MCF 10A (cell line): ENCODE data around the gene AIPL1. TPM values are rescaled to one million over a fixed set of nuclear protein-coding genes. Genes with fewer than 3 reads are reported as not detected.

ENCODE experiments used
- BruUV-seq: library from RNA; stranded (reverse); fragments of 400-500 nt; replicated peaks from 2 replicates; lab custom pipeline; 2021; lab: Mats Ljungman, UMichigan
- CTCF ChIA-PET: fragments of 300-600 bp; sonication (Branson Sonifier 250); formaldehyde crosslinking; extraction: SDS; loops from one replicate; lab custom pipeline; 2021; ENCODE audit warnings: antibody characterized with exemption, inconsistent platforms; lab: Yijun Ruan, JAX
- POLR2A ChIA-PET: fragments of 300-600, 350-650 bp; sonication (Branson Sonifier 250); formaldehyde crosslinking; extraction: SDS; loops from one replicate; lab custom pipeline; 2020; ENCODE audit warnings: antibody characterized with exemption, inconsistent platforms; lab: Yijun Ruan, JAX
- DNase-seq: peaks from one replicate; pipeline ENCODE4 v3.0.0-alpha.2; 2018; ENCODE audit not compliant: unreplicated experiment
- H3K27ac Mint-ChIP-seq: one replicate; pipeline ENCODE4 v1.8.0; 2022; ENCODE audit warnings: mild to moderate bottlenecking, low read depth, mixed read lengths; ENCODE audit not compliant: unreplicated experiment
- H3K27me3 Mint-ChIP-seq: one replicate; pipeline ENCODE4 v1.8.0; 2022; ENCODE audit warnings: mixed read lengths; ENCODE audit not compliant: insufficient read depth, unreplicated experiment
- H3K36me3 Mint-ChIP-seq: one replicate; pipeline ENCODE4 v1.8.0; 2022; ENCODE audit warnings: mild to moderate bottlenecking, moderate library complexity, mixed read lengths; ENCODE audit not compliant: insufficient read depth, unreplicated experiment
- H3K4me1 Mint-ChIP-seq: one replicate; pipeline ENCODE4 v1.8.0; 2022; ENCODE audit warnings: mixed read lengths; ENCODE audit not compliant: insufficient read depth, unreplicated experiment
- H3K4me3 Mint-ChIP-seq: one replicate; pipeline ENCODE4 v1.8.0; 2022; ENCODE audit warnings: mild to moderate bottlenecking, moderate library complexity, mixed read lengths; ENCODE audit not compliant: unreplicated experiment
- H3K9me3 Mint-ChIP-seq: one replicate; pipeline ENCODE4 v1.8.0; 2022; ENCODE audit warnings: mixed read lengths; ENCODE audit not compliant: unreplicated experiment
- intact Hi-C: fragments of 100-400 bp; cut with micrococcal nuclease; formaldehyde crosslinking; loops from 2 replicates; pipeline ENCODE4 v1.14.1; 2022
- total RNA-seq: library from RNA; stranded (reverse); gene quantifications from 2 replicates; pipeline ENCODE4 v1.2.3, GENCODE V29; 2022
- TF ChIP-seq, protein P1 (sequence below): fragments of 200-600 bp; IDR thresholded peaks from one replicate; pipeline ENCODE4 v1.8.0; 2022; ENCODE audit warnings: antibody characterized with exemption, mild to moderate bottlenecking; ENCODE audit not compliant: unreplicated experiment

AIPL1 gene
- total RNA-seq, 1 experiment from 2014 or later = not detected

DNA sequence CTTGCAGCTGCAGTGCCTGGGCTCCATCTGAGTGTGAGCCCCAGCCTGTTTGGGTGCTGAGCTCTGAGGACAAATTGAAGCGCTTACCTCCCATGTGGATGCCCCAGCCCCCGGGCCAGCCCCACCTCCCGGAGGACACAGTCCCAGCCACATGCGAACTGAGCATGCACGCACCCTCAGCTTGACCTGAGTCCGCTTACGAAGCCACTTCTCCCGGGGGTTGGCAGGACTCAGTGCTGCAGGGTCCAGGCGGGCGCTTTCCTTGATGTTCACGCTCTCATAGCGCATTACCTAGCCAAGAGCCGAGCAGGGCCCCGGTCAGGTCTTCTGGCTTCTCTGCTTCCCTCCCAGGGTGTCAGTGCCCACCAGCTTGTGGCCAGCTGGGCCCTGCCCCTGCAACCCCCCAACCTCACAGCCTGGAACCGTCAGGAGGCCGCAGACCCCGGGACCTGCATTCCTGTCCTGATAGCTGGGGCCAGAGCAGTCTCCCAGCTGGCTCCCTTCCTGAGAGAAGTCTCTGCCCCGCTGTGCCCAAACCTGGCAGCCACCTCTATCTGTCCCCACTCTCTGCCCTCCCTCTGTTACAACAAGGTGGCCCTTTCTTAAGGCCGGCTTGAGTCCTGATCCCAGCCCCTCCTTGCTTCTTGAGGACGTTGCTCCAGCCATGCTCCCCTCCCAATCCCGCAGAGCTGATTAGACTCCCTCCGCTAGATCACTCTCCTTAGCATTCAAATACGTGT lies 33.3 kb upstream of the AIPL1 start:
- ChIA-PET CTCF (interaction anchor here (0.5 to 0.6 kb wide), 2 partner anchors 86 to 1358 kb away, joined by 3 to 4 read pairs; no protein-coding TSS in a partner anchor), POLR2A (no interaction called here)
- H3K27ac Mint-ChIP-seq = no peak overlapping the region
- H3K4me3 Mint-ChIP-seq = no peak overlapping the region
- H3K9me3 Mint-ChIP-seq = no peaks in the 10 kb centered on the region
- TF ChIP-seq, protein P1, sequence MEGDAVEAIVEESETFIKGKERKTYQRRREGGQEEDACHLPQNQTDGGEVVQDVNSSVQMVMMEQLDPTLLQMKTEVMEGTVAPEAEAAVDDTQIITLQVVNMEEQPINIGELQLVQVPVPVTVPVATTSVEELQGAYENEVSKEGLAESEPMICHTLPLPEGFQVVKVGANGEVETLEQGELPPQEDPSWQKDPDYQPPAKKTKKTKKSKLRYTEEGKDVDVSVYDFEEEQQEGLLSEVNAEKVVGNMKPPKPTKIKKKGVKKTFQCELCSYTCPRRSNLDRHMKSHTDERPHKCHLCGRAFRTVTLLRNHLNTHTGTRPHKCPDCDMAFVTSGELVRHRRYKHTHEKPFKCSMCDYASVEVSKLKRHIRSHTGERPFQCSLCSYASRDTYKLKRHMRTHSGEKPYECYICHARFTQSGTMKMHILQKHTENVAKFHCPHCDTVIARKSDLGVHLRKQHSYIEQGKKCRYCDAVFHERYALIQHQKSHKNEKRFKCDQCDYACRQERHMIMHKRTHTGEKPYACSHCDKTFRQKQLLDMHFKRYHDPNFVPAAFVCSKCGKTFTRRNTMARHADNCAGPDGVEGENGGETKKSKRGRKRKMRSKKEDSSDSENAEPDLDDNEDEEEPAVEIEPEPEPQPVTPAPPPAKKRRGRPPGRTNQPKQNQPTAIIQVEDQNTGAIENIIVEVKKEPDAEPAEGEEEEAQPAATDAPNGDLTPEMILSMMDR = no peak
- DNase-seq = no peak
- BruUV-seq = no TSS peak
- peaks cover 30% of the 10 kb centered on the region for H3K36me3 Mint-ChIP-seq
- intact Hi-C loops = no loop called here
- no peaks in the 10 kb centered on the region for H3K27me3 Mint-ChIP-seq
- peaks cover 16% of the 10 kb centered on the region for H3K4me1 Mint-ChIP-seq

DNA sequence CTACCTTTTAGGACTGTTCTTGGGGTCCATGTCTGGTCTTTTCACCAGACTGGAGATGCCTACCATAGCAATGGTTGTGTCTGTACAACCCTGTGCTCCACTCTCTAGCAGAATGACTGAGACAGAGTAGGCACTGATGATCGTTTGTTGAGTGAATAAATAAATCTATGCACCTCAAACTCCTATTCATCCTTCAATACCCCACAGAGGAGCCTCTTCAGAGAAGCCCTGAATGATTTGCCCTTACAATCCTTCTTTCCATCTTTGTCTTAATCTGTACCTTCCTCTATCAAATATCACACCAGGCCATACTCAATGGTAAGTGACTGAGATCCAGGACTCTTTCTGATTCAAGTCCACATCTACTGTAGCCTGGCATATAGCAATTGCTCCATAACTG lies 32.6 kb upstream of the AIPL1 start:
- Mint-ChIP-seq H3K27ac (no peak overlapping the region), H3K4me1 (peaks cover 11% of the 10 kb centered on the region), H3K27me3 (no peaks in the 10 kb centered on the region), H3K36me3 (peaks cover 27% of the 10 kb centered on the region), H3K9me3 (no peaks in the 10 kb centered on the region), H3K4me3 (no peak overlapping the region)
- BruUV-seq = no TSS peak
- TF ChIP-seq, protein P1 = no peak
- ChIA-PET CTCF (no interaction called here), POLR2A (interaction anchor here (0.7 kb wide), 1 partner anchor 110 kb away, joined by 3 read pairs; no protein-coding TSS in a partner anchor)
- no peak for DNase-seq
- intact Hi-C loops = no loop called here

DNA sequence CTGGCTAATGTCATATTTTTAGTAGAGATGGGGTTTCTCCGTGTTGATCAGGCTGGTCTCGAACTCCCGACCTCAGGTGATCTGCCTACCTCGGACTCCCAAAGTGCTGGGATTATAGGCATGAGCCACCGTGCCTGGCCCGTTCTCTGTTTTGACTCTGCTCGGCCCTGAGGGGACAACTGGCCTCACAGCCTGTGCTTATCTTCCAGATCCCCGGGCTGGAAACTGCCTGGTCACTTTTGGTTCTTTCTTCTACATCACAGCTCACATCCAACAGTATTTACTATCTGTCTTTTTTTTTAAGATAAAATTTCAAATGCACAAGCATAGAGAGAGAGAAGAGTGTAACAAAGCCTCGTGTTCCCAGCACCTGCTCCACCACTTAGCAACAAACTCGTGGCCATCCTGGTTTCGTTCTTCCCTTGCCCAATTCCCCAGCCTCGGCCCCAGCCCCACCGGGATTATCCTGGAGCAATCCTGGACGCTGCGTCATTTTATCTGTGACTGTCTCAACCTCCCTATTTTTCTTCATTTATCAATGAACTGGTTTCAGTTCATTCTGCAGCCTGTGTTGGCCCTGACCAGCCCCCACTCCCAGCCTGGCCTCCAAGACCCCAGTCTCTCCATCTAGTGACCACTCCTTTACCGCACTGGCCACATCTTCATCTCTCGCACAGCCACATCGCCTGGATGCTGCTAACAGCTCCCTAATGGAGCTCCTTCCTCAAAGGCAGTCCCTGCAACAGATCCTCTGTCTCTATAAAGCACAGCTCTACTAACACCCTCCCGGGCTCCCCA lies 30.5 kb upstream of the AIPL1 start:
- CTCF ChIA-PET = interaction anchor here (1.1 kb wide), 1 partner anchor 9 kb away, joined by 3 read pairs; no protein-coding TSS in a partner anchor
- no TSS peak for BruUV-seq
- TF ChIP-seq, protein P1 = no peak
- Mint-ChIP-seq H3K36me3 (peaks cover 35% of the 10 kb centered on the region), H3K27me3 (no peaks in the 10 kb centered on the region), H3K9me3 (no peaks in the 10 kb centered on the region), H3K4me3 (no peak overlapping the region), H3K27ac (no peak overlapping the region), H3K4me1 (no peaks in the 10 kb centered on the region)
- POLR2A ChIA-PET = no interaction called here
- intact Hi-C loops = no loop called here
- no peak for DNase-seq

DNA sequence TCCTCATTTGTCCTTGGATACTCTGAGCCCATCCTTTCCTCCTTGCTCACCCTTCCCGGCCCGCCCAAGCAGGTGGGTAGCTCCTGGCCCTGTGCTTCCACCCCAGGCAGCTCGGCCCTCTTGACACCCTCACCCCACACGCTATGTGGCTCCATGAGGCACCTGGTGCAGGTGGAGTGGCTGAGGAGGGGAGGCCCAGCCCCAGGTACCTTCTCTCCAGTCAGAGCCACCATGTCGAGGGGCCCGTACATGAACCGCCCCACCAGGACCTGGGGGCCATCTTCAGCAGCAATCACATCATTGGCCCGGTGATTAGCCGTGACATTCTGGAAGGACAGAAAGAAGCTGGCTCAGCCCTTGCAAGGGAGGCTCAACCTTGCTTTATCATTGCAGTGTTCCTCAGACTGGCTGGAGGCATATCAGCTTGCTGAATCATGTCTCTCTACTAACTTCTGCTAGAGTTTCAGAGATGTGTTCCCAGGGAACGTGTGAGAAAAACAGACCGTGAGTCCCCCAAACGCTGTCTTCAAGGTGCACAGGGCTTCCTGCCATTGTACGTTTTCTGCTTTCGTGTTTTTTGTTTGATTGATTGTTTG lies 29.6 kb upstream of the AIPL1 start:
- ChIA-PET CTCF (interaction anchor here (0.8 to 1.1 kb wide), 2 partner anchors 8 to 10 kb away, joined by 3 to 4 read pairs; no protein-coding TSS in a partner anchor), POLR2A (no interaction called here)
- no peak overlapping the region for H3K27ac Mint-ChIP-seq
- peaks cover 38% of the 10 kb centered on the region for H3K36me3 Mint-ChIP-seq
- TF ChIP-seq, protein P1 = no peak
- BruUV-seq = no TSS peak
- H3K4me1 Mint-ChIP-seq = no peaks in the 10 kb centered on the region
- DNase-seq = no peak
- intact Hi-C loops = no loop called here
- no peaks in the 10 kb centered on the region for H3K27me3 Mint-ChIP-seq
- no peaks in the 10 kb centered on the region for H3K9me3 Mint-ChIP-seq
- no peak overlapping the region for H3K4me3 Mint-ChIP-seq
